SH-SY5Y (cell line): ENCODE measurements around the gene DNAAF1.

ENCODE experiments used
- GATA2 ChIP-seq: IDR thresholded peaks from 2 replicates; pipeline ENCODE4 v1.6.1; 2011; ENCODE audit warnings: mild to moderate bottlenecking, low read depth, low read length
- GATA3 ChIP-seq: IDR thresholded peaks from 2 replicates; pipeline ENCODE4 v1.6.1; 2011; ENCODE audit warnings: low read depth, mild to moderate bottlenecking, low read length, moderate library complexity

The DNAAF1 gene

DNA sequence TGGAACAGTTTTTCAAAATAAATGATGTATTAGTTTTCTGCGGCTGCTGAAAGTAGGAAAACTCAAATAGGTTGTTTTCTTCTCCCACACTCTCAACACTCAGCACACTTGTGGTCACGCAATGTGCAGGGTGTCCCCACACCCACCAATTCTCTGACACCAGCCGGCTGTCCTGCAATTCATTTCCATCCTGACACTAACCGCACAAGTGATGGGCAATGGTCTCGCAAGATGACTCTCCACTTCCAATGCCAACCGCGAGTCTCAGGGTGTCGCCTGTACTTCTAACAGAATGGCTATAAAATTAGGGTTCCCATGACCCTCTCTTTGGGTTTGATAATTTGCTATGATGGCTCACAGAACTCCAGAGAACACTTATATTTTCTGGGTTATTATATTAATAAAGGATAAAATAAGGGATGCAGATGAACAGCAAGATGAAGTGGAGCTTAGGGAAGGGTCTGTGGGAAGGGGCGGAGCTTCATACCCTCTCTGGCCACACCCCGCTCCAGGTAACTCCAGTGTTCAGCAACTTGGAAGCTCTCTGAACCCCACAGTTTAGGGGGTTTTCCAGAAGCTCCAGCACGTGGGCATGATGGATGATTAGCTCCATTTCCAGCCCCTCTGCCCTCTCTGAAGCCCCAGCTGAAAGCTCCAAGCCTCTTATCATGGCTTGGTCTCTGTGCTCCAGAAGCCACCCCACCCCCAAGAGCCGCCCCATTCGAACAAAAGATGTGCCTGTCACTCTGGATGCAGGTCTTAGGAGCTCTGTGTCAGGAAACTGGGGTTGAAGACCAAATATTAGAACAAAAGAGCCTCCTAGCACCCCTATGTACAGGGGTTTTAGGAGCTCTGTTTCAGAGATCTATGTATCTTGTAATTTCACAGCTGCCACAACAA lies 21.9 kb downstream of the DNAAF1 start:
- no peak for TF ChIP-seq GATA2

DNA sequence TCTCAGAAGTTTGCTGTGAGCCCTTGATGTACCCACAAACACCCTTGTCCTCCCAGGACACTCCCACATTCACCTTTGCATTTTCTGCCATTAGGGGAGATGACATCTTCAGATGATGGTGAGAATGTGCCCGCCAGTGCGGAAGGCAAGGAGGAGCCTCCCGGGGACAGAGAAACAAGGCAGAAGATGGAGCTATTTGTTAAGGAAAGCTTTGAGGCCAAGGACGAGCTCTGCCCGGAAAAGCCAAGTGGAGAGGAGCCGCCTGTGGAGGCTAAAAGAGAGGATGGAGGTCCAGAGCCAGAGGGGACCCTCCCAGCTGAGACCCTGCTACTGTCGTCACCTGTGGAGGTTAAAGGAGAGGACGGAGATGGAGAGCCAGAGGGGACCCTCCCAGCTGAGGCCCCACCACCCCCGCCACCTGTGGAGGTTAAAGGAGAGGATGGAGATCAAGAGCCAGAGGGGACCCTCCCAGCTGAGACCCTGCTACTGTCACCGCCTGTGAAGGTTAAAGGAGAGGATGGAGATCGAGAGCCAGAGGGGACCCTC lies 24.7 kb downstream of the DNAAF1 start:
- TF ChIP-seq GATA3 (no peak), GATA2 (no peak)

DNA sequence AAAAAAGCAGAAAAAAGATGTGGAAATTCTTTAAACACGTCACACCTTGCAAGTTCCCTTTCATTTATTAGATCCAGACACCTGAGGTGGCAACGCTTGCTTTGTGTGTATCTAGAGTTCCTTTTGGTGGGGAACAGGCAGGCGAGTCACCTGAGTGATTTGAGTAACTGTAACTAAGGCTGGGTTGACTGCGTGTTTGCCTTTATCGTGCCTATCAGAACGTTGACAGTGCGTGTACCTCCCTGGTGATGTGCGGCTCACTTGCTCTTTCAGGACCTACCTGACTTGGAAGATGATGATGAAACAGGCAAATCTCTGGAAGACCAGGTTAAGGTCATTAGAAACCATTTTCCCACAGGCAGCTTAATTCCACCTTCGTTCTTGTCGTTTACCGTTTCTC lies 29.3 kb downstream of the DNAAF1 start:
- TF ChIP-seq GATA3 (no peak), GATA2 (no peak)

DNA sequence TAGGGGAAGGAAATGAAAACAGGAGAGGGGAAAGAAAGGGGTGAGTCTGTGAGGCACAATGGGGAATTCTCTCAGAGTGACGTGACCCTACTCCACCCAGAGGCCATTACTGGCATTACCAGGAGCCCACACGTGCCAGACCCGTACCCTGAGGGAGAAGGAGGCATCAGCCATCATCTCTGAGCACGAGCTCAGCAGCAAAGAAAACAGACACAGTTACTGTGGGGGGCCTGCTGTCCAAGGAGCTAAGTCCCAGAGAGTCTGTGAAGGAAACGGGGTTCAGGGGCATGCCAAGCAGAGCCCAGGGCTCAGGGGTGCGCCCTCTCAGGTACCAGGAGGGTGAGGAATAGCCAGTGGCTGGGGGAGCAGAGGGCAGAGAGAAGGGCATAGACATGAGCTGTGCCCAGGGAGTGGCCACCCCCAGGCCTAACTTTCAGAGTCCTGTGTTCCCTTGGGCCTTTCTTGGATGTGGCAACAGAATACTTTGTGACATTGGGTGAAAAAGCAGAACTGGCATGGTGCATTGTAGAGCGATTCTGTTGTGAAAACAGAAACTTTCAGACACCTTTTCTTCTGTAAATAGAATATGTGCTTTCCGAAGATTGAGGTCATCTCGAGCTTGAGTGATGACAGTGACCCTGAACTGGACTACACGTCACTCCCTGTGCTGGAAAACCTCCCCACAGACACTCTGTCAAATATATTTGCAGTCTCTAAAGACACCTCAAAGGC lies 30.4 kb downstream of the DNAAF1 start:
- TF ChIP-seq GATA2: no peak
- TF ChIP-seq GATA3: no peak

DNA sequence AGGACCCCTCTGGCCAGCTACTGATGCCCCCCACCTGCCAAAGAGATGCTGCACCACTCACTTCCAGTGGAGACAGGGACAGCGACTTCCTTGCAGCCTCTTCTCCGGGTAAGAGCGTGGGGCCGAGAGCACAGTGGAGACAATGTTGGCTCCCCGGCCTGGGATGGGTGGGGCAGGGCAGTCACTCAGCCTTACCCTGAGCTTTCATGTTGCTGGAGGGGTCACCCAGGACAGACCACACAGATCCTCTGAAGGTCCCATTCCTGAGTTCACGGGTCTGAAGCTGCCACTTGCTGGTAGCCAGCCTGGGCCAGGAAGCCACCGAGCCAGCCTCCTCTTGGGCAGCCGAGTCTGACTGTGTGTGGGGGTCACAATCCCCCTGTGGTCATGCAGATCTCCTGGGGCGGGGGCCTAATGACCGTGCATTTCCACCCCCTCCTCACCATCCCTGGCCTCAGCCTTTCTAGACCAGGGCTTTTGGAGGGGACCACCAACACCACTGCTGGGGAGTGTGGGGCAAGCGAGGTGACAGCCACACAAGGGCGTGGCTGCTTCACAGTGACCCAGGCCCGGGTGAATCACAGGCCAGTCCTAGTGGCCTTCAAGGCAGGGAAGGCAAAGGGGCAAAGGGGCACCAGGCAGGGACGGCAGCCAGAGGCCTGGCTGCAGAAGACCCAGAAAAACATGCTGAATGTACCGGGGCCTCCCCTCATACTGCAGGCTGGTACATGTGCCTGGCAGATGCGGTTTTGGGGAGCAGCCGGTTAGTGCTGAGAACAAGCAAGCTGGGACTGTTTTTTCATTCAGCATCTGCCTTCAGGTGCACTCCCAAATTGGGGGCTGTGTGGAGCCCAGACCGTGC lies 31.3 kb downstream of the DNAAF1 start:
- TF ChIP-seq GATA2: no peak
- no peak for TF ChIP-seq GATA3

DNA sequence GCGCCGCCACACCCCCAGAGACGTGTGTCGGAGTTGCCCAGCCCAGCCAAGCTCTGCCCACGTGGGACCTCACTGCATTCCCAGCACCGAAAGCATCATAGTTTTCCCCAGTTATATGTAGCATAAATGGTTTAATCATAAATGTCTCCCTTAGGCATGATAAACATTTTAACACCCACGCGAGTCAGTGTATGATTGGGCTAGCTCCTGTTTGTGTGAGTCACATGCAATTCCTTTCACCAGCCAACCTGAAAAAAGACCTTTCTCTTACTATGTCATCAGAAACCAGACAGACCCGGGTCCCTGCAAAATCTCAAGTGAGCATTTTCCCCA lies 32.6 kb downstream of the DNAAF1 start:
- TF ChIP-seq GATA3 (no peak), GATA2 (no peak)

- TF ChIP-seq GATA3: no peak
- no peak for TF ChIP-seq GATA2
Measured at GRCh38 chr16:84178146-84178765, 33.1 kb downstream of the DNAAF1 start.

GRCh38 chr16:84178892-84179611 lies 33.9 kb downstream of the DNAAF1 start:
- TF ChIP-seq GATA2 (no peak), GATA3 (no peak)

DNA sequence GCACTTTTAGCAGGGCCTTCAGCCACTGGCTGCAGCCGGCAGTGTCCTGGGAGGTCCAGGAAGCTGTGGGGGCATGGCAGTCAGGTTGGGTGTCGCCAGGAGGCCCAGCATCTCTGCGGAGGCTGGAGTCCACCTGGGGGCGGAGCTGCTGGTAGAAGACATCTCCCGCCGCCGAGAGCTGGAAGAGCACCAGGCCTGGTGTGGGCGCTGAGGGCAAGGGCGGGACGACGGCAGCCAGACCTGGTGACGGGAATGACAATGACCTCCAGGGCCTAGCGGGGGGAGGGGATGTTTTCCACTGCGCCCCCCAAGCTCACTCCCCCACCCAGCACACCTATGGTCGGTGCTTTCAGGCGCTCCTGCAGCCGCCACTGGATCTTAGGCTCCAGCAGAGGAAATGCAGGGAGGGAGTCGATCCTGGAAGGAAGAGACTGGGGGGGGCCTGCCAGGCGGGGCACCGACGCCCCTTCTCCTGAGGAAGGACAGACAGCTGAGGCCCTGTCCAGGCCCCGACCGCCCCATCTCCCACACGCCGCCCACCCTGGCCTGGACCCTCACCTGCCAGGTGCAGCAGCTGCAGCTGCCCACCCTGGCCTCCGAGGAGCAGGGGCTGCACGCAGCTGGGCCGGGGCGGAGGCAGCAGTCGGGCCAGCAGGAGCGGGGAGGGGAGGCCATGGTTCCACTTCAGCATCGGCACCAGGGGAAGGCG lies 34.7 kb downstream of the DNAAF1 start:
- TF ChIP-seq GATA2 (no peak), GATA3 (no peak)

GRCh38 chr16:84180519-84181140 lies 35.5 kb downstream of the DNAAF1 start:
- TF ChIP-seq GATA3: no peak
- no peak for TF ChIP-seq GATA2

DNA sequence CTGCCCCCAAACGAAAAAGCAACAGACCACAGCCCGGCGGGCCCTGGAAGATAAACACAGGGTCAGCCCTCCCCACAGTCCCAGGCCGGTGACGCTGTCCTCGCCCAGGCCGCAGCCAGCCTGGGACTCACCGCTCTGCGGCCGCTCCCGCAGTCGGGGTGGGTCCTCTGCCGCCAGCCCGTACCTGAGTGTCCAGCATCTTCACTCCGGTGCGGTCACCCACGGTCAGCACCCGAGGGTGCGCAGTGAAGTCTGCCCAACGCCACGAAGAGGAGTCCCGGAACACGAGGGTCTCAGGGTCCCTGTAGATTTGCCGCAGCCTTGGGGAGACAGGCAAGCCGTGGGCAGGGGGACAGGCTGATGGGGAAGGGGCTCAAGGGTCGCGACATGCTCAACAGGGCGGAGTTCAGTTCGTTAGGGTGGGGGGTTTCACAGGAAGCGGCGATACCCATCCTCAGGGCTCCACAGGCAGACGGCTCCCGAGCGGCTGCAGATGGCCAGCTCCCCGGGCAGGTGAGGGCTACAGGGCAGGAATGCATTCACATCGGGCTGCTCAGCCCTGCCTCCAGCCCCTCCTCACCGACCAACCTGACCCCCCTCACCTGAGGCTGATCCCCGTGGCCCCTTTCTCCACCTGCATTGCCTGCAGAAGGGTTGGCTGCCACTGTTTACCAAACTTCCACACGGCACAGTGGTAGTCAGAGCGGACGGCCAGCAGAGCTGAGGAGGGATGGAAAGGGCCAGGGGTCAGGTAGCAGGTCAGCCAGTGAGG lies 36.2 kb downstream of the DNAAF1 start:
- TF ChIP-seq GATA3 (no peak), GATA2 (no peak)
